GM18858 (cell line): ENCODE data around the gene MYO10.
A peak's percentile ranks its signal among the peaks of the same experiment; 100 is the strongest.
"Not testable (repeated sequence)": the region's sequence is repeated elsewhere in the genome, so short reads cannot be mapped to it uniquely, and the experiment has no call there.

Experiments used
- ATAC-seq: cut with Tn5 transposase; IDR thresholded peaks from one replicate; pipeline ENCODE4 v1.9.1; 2021; ENCODE audit not compliant: unreplicated experiment

Gene MYO10

DNA sequence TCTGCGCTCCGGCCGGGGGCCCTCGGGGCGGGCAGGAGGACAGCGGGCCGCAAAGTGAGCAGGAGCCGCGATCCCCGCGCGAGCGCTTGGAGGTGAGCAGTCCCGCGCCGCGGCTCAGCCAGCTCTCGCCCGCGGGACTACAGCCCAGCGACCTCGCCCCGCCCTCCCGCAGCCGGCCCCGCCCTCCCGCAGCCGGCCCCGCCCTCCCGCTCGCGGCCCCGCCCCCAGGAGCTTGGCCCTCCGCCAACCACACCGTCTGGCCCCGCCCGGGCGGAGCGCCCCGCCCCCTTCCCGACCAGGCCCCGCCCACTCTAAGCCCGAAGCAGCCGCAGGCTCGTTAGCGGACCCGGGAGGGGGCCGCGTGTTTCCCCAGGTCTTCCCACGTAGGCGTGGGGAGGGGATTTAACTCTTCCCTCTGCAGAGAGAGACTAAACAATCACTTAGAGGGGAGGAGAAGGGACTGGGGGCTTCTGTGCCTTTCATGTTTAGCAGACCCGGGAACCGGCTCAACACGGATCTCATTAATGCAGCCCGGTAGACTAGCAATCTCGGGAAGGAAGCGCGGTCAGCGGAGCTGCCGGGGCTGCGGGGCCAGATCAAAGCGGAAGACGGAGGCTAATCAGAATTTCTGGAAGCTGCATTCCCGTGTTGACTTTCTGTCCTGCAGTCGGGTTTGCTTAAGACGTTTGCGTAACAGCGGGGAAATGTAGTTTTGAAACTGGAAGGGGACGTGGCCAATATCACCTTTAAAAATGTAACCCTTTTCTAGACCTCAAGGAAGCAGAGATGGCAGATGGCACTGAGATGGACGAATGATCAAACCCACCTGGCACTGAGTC lies at the start of gene MYO10:
TSS of gene MYO10 (minus strand) at position 139 of the 839 bp plus-strand sequence. CDS start 480 bp downstream, outside the sequence.
- peak; percentile 45 for ATAC-seq

DNA sequence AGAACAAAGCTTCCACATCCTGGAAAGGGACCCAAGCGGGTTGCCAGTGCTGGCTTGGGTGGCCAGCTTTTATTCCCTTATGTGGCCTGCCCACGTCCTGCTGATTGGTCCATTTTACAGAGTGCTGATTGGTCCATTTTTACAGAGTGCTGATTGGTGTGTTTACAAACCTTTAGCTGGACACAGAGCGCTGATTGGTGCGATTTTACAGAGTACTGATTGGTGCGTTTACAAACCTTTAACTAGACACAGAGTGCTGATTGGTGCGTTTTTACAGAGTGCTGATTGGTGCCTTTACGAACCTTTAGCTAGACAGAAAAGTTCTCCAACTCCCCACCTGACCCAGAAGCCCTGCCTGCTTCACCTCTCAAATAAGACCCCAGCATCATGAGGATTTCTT lies 49.2 kb upstream of the MYO10 start:
- ATAC-seq, result not testable (repeated sequence)

DNA sequence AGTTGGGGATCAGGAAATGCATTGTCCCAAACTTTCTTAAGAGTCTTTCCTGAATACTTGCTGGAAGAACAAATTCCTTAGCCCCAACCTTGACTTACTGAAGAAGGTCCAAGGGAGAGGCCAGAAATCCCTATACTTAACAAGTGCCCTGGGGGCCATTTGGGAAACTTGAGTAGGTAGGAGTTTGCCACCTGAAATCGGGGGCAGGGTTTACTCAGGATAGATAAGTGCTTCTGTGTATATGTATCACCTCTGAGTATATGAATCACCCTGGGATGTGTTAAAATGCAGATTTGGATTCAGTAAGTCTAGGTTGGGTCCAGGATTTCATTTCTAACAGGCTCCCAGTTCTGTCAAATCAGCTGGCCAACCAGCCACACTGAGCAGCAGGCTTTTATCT lies 47.9 kb upstream of the MYO10 start:
- ATAC-seq, result no peak

DNA sequence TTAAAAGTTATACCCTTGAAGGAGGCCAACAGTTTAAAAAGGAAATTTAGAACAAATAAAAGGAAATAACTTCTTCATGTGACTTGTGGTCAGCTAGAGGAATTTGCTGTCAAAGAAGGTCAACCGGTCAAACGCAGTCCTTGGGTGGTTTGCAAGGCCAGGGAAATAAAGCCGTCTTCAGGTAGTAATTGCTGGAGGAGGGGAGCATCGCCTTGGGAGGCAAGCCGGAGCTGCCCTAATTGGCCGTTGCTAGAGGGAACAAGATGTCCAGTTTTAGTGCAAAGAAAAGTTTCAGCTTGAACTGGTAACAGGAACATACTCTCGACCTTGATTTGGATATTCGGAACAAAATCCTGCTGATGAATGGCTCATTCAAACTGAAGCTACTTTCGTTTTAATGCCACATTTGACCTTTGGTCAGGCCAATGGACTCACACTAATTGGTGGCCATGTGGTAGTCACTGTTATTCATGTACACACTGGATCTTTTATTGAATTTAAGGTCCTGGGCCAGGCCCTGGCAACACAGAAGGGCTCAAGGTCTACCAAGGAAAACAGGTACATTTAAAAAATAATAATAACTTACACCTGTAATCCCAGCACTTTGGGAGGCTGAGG lies 47.0 kb upstream of the MYO10 start:
- no peak for ATAC-seq

DNA sequence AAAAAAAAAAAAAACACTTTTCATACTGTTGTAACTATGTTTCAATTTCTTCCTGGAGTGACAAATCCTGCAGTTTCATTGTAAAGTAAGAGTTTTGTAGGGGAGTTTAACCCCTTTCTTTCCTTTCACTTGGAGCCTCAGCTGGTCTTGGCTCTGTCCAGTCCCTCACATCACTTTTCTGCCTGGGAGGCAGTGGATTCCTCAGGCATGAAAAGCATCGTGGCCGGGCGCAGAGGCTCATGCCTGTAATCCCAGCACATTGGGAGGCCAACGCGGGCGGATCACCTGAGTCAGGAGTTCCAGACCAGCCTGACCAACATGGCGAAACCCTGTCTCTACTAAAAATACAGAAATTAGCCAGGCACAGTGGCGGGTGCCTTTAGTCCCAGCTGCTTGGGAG lies 45.6 kb upstream of the MYO10 start:
- no peak for ATAC-seq

DNA sequence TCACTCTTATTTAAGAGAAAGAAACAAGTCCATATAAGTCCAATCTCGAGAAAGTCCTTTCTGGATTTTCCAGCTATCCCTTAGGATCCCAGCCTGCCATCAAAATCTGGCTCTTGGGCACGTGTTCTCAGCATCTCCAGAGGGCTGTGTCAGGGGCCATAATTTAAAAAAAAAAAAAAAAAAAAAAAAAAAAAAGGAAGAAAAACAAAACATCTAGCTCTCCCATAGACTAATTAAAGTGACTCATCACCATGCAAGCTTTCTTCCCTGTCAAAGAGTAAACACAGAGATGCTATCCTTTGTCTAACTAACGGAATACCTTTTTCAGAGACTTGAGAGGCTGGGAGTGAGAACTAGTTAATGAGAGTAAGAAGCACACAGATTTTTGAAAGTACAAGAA lies 44.9 kb upstream of the MYO10 start:
- ATAC-seq, result no peak

DNA sequence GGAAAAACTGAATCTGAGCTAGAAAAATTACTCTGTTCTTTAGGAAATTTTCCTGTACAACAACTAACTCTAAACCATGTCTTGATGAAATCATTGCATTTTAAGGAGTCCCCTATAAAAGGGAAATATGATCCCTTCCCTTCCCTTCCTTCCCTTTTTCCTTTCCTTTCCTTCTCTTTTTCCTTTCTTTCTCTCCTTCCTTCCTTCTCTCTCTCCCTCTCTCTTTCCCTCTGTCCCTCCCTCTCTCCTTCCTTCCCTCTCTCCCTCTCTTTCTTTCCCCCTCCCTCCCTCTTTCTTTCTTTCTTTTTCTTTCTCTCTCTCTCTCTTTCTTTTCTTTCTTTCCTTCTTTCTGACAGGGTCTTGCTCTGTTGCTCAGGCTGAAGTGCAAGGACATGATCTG lies 42.2 kb upstream of the MYO10 start:
- ATAC-seq, result no peak

DNA sequence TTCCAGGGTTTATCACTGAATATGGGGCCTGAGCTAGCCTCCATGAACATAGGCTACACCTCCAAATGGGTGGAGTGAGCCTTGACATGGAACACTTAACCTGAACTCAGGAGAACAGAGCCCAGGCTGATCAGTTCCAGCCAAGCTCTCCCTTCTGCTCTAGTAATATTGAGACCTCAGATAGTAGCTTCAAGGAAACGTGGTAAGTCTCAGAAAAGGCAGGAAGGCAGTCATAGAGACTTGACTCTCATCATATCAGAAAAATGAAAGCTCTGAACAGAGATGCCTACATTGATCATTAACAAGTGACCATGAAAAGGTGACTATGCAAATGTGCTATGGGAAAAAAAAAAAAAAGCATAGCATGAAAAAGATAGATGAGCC lies 40.5 kb upstream of the MYO10 start:
- ATAC-seq, result peak; percentile 81

DNA sequence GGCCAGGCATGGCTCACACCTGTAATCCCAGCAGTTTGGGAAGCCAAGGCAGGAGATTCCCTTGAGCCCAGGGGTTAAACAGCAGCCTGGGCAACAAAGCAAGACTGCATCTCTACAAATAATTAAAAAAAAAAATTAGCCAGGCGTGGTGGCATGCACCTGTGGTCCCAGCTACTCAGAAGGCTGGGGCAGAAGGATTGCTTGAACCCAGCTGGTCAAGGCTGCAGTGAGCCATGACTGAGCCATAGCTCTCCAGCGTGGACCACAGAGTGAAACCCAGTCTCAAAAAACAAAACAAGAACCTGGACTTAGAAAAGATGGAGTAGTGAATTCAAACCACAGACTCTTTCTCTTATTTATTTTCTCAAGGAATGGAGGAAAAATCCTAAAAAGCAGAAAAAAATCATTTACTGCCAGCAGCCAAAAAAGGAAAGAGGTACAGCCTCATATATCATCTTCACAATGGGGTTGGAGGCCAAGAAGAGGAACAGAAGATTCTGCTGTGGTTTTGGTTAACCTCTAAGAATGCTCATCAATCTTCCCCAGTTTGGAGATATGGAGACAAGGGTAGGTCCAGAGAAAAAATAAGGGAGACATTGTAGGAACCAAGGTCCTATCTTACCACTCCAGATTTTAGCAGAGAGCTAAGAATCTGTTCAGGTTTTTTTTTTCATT lies 40.0 kb upstream of the MYO10 start:
- peak; percentile 67 for ATAC-seq

DNA sequence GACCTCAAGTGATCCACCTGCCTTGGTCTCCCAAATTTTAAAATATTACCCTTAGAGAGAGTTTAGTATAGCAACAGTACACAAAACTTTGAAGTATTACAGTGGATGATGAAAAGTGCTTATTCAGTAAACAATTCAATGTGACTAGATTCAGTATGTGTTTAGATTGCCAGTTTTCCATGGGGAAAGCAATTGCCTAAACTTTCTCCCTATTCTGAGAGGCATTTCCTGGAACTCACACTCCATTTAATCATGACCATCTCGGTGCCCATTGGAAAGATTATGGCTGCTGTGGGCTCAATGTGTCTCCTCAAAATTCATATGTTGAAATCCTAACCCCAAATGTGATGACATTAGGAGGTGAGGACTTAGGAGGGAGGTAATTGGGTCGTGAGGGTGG lies 38.9 kb upstream of the MYO10 start:
- no peak for ATAC-seq

DNA sequence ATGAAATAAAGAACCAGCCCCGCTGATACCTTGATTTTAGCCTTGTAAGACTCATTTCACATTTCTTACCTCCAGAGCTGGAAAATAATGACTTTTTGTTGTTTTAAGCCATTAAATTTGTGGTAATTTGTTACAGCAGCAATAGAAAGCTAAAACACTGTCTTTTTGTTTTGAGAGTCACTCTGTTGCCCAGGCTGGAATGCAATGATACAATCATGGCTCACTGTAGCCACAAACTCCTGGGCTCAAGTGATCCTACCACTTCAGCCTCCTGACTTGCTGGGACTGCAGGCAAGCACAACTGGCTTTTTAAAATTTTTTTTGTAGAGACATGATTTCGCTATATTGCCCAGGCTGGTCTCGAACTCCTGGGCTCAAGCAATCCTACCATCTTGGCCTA lies 34.7 kb upstream of the MYO10 start:
- ATAC-seq, result no peak

DNA sequence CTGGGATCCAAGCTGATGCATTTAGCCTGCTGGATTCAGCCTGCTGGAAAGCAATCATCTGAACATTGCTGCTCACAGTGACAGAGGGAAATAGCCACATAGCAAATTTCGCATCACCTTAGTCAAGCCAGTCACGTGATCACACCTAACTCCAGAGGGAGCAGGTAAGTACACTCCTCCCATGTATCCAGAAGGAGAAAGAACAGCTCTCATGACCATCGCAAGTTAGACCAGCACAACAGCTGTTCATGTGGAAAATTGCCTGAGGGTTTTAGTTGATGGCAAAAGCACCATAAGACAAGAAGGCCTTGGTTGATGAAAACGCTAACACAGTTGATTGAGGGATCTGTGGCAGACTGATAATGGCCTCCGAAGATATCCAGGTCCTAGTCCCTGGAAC lies 34.2 kb upstream of the MYO10 start:
- ATAC-seq, result no peak

DNA sequence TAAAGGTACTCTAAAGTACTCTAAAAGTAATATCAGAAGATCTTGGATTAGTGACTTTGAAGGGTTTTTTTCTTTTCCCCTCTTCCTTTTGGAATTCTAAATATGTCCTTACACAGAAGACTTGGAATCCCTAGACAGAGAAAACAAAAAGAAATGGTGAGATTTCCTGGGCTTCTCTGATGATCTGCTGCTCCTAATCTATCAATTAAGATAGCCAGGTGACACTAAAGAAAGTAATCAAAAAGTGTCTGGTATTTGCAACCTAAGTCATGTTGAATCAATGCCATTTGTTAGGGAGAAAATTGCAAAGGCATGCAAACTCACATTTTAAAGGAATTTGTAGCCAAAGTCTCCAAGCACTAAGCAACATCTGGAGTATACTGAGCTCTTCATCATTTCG lies 29.5 kb upstream of the MYO10 start:
- ATAC-seq, result no peak

DNA sequence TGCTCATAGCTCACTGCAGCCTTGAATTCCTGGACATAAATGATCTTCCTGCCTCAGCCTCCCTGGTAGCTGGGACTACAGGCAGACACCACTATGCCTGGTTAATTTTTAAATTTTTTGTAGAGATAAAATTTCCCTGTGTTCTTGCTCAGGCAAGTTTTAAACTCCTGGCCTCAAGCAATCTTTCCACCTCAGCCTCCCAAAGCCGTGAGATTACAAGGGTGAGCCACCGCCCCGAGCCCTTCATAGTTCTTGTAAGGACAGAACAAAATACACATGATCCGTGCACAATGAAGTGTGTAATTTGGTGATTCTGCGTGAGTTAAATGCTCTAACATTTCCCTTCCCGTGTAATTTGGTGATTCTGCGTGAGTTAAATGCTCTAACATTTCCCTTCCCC lies 27.7 kb upstream of the MYO10 start:
- no peak for ATAC-seq

DNA sequence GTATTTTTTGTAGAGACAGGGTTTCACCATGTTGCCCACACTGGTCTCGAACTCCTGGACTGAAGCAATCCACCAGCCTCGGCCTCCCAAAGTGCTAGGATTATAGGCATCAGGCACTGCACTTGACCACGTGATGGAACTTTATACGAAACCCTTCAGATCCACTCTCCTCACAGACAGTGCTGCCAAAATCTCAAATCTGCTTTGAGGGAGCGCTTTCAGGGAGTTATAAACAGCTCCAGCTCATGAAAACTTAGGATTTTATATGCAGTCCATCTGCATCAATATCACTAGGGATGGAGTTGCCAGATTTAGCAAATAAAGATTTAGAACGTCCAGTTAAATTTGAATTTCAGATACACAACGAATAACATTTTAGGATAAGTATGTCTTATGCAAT lies 25.0 kb upstream of the MYO10 start:
- no peak for ATAC-seq

DNA sequence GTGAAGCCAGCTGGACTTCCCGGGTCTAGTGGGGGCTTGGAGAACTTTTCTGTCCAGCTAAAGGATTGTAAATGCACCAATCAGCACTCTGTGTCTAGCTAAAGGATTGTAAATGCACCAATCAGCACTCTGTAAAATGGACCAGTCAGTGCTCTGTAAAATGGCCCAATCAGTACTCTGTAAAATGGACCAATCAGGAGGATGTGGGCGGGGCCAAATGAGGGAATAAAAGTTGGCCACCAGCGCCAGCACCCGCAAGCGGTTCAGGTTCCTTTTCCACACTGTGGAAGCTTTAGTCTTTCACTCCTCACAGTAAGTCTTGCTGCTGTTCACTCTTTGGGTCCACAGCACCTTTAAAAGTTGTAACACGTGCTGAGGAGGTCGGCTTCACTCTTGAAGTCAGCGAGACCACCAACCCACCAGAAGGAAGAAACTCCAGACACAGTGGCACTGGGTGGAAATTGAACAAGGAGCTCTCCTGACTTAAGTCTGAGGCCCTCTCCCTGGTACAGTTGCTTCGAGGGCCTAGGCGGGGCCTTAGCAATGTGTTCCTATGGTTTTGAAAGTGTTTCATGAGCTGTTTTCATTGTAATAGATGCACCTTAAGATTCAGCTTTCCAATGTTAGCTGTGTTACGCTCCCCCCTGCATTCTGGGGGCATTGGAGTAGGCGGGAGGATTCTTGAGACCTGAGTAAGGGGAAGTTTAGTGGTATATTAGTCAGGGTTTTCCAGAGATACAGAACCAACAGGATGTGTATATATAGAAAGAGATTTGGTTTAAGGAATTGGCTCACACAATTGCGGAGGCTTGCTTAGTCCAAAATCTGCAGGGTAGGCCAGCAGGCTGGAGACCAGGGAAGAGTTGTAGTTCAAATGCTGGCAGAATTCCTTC lies 21.5 kb upstream of the MYO10 start:
- ATAC-seq, result no peak

DNA sequence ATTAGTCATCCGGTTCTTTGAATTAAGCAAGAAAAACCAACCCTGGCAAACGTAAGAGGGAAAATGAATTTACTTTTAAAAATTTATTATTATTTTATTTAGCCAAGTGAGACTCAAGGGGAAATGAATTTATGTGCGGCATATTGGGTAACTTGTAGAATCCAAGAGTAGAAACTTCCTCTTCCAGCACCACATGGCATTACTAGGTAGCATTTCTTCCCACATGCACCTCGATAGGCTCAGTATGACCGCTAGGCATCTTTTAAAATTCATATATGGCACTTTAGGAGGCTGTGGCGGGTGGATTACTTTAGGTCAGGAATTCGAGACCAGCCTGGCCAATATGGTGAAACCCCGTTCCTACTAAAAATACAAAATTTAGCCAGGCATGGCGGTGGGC lies 17.6 kb upstream of the MYO10 start:
- ATAC-seq, result no peak

DNA sequence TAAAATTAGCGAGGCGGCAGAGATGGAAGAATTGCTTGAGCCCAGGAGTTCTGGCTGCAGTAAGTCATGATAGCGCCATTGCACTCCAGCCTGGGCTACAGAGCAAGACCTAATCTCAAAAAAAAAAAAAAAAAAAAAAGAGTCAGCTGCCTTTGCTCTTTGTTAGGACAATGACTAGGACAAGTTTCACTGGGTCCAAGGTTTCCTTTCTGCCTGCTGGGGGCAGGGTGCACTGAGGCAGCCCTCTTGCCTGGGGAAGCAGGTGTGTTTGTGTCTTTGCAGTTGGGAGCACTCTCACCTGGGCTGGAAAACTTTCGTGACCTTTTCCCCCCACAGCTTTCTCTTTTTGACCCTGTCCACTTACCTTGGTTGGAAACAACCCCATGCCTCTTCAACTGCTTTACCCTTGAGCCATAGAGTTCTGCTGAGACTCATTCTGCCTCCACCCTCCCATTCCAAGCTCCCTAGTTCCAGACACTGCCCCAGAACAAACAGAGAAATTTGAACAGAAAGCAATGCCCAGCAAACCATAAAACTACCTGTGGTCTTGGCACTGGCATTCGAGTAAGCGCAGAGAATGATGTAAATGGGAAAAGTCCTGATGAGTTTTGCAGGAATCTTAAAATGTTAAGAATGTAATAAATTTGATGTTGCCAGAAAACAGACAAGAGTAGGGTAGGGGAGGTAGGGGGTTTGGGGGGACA lies 17.0 kb upstream of the MYO10 start:
- ATAC-seq, result no peak

DNA sequence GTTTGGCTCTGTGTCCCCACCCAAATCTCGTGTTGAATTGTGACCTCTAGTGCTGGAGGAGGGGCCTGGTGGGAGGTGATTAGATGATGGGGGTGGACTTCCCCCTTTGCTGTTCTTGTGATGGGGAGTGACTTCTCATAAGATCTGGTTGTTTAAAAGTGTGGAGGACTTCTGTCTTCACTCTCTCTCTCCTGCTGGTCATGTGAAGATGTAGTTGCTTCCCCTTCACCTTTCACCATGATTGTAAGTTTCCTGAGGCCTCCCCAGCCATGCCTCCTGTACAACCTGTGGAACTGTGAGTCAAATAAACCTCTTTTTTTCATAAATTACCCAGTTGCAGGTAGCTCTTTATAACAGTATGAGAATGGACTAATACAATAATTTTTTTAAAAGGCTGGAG lies 10.6 kb upstream of the MYO10 start:
- ATAC-seq, result no peak

DNA sequence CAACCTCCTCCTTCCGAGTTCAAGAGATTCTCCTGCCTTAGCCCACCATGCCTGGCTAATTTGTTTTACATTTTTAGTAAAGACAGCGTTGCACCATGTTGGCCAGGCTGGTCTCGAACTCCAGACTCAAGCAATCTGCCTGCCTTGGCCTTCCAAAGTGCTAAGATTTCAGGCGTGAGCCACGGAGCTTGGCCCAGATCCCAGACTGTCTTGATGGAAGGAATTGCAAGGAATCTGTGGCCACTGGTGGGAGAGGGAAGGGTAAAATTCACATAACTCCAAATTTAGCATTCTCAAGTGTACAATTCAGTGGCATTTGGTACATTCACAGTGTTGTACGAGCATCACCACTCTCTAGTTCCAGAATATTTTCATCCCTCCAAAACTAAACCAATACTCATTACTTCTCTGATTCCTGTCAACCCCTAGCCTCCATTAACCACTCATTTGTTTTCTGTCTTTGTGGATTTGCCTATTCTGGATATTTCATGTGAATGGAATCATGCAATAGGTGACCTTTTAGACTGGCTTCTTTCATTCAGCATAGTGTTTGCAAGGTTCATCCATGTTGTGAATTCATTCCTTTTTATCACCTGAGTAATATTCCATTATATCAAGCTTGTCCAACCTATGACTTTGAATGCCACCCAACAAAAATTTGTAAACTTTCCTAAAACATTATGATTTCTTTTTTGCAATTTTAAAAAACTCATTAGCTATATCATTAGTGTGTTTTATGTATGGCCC lies 8.9 kb upstream of the MYO10 start:
- no peak for ATAC-seq
